HG03378 (cell line): ENCODE results near the gene TMIE.
"Not testable (repeated sequence)": the region's sequence is repeated elsewhere in the genome, so short reads cannot be mapped to it uniquely, and the experiment has no call there.

ENCODE experiments used
- ATAC-seq: cut with Tn5 transposase; IDR thresholded peaks from one replicate; pipeline ENCODE4 v1.9.1; 2021; ENCODE audit warnings: mild to moderate bottlenecking, moderate library complexity; ENCODE audit not compliant: unreplicated experiment

The TMIE gene

DNA sequence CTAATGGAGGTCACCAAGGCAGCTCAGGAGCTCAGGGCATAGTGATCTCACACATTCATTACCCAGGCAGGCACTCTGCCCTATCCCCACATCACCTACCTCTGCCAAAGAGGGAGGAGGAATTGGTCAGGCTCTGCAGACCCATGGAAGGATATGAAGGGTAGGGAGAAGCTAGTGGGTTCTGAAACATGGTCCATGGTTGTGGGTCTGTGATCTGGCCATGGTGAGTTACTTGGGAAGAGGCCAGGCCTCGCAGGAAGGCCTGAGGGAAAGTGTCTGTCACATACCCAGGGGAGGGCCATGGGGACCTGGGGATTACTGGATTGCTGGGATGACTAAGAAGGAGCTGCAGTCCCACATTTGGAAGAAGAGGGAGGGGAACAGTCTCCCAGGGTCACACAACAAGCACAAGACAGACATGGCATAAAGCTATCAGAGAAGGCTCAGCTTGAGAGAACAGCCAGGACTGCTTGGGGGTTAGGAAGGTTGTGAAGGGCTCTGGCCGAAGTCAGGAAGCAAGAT, 17.9 kb downstream of the TMIE start:
- ATAC-seq, result no peak

DNA sequence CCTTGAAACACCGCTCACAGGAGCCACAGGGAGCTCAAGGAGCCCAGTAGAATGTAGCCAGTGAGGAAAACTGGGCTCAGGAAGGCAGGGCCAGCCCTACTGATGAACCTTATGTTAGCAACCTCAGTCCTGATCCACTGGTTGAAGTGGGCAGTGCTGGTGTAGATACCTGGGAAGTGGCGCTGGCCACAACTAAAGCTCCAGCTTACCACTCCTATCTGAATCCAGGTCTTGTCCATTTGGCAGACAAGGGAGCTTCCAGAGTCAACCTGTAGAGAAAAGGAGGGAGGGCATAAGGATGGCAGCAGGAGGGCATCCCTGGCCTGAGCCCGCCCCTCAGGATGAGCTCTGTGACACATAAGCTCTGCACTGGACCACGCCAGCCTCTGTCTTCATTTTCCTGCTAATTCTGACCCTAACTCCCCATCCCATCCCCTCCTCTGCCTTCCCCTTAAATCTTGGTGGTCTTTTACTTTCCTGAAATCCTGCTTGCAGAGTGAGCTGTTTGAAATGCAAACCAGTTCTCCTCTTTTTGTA, 18.6 kb downstream of the TMIE start:
- ATAC-seq, result no peak

DNA sequence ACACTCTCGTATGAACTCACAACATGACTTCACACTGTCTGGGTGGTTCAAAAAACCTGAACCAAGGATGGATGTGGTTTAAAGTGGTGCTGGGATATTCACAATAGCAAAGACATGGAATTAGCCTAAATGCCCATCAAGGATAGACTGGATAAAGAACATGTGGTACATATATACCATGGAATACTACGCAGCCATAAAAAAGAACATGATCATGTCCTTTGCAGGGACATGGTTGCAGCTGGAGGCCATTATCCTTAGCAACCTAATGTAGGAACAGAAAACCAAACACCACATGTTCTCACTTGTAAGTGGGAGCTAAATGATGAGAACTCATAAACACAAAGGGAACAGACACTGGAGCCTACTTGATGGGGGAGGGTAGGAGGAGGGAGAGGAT, 19.8 kb downstream of the TMIE start:
- no peak for ATAC-seq

DNA sequence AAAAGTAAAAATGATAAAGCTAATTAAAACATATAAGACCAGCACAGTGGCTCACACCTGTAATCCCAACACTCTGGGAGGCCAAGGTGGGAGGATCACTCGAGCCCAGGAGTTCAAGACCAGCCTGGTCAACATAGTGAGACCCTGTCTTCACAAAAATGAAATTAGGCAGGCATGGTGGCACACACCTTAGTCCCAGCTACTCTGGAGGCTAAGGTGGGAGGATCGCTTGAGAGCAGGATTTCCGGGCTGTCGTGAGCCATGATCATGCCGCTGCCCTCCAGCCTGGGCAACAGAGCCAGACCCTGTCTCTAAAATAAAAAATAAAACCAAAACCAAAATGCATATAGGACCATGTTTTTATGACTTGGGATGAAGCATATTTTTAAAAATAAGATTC, 21.3 kb downstream of the TMIE start:
- ATAC-seq, result no peak

DNA sequence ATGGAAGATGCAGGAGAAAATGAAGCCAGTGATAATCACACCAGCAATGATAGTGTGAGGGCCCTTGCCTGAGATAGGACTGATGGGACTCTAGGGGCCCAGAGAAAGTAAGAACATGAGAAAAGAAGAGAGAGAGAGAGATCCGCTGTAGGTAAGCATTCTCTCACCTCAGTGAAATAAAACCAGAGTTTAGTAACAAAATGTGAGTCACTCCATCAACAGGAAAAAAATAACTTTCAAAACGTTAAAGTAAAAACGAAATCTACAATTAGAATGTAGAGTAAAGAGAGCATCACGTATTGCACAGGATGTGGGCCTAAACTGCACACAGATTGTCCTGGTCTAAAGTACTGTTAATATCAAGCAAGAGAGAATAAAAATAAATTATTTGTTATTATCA, 23.2 kb downstream of the TMIE start:
- ATAC-seq, result no peak

DNA sequence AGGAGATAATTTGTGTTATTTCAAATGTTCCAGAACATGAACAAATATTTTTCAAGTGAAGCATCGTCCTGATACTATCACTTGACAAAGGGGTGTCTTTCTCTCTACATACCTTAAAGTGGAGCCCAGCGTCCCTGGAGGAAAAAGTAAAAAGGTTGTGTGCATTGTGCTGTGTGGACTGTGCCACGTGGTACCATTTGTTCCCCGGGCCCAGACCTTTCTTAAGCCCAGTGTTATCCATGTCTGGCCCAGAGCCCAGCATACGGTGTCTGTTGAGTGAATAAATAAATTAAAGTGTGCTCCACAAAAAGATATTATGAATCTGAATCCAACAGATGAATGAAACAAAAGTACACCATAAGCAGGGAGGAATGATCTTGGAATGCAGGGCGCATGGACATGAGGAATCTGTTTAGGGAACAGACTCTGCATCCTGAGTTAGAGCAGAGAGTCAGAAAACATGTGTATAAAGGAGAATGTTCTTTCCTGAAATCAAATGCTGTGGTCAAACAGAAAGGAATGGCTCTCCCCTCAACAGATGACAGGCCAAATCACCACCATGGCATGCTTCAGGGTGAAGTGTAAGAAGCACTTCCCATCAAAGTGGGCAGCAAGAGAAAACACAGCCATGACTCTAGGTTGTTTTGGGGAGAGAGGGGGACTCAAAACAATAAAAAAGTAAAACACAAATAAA, 24.6 kb downstream of the TMIE start:
- ATAC-seq, result no peak

DNA sequence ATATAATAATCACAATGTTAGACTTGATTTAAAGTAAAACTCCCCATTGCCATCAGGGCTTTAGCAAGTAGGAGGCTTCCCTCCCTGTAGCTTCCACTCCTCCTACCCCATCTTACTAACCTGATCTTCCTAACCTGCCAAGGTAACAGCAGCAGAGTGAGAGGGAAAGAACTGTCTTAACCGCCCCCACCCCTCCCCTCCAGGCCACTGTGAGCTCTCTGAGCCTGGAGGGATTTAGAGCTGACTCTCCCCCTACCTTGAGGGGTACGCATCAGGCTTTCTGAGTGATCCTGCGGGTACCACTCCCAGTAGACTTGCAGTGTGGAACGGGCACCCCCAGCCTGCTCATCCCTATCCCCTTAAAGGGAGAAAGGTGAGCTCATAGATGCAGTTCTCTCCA, 27.8 kb downstream of the TMIE start:
- ATAC-seq, result no peak

DNA sequence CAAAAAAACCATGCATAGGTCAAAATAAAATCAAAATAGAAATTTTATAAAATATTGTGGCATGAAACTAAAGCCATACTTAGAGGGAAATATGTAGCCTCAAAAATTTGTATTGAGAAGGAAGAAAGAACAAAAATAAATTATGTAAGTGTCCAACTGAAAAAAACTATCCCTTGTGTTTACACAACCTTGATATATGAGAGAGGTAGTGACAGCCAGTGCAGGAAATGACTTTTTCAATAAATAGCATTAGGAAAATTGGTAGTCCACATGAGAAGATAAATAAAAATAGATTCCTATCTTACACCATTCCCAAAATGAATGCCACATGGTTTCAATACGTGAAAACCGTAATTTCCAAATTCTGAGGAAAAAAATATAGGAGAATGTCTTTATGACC, 29.6 kb downstream of the TMIE start:
- ATAC-seq, result no peak

DNA sequence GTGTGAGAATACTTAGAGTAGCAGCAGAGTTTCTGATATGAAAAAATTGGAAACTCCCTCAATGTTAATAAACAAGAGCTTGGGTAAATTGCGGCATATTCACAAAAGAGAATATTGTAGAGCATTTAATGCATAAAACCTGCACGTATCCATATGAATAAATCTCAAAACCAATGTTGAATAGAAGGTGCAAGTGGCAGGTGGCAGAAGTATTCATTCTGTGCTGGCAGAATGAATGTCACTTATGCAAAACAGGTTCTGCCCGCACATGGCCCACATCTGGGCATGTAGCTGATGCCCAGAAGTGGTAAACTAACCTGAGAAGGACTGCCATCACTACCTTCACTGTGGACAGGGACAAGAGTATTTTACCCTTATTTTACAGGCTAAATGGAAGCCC, 30.6 kb downstream of the TMIE start:
- no peak for ATAC-seq

DNA sequence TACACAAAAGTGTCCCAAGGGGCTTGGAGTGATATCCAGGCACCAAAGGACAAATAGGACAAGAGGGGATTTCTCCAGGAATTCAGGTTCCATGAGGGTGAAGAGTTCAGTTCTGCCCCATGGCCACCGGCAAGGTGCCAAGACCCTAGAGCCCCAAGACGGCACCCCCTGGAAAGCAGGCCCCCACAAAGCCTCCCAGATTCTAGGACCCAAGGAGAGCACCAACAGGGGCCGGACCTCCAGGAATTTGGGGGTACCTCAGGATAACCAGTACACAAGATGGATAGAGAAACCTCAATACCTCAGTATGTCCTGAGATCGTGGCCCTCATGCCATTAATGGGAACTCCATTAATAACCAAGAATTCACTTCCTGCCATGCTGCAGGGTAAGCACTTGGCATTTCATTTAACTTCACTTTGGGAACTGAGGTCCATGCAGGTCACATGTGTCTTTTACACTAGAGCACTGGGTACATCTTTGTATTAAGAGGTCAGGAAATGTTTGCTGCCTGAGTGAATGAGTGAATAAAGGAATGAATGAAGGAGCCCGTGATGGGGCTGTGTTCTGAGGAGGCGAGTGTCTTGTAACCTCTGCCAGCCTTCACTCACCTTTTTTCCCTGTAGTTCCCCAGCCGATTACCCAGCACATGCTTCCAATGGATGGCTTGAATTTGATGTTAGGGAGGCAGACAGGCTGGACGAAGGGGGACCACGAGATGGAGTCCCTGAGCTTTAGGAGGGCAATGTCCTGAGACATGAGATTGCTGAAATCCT, 32.0 kb downstream of the TMIE start:
- ATAC-seq, result no peak

DNA sequence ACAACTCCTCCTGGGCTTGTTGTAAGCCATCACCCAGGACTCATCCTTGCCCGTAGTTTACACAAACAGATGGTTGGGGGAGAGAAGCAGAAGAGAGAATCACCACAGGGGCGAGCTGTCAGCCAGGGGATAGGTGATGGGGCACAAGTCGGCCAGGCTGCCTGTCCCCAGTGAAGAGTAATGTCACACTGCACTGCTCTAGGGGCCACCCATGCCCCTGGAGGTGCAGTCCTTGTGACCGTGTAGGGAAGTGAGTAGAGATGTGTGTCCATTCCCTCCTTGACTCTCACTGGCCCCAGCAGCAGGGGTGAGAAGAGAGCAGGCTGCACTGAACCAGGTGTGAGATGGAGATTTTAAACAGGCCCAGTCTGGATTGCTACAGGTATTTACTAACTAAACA, 33.6 kb downstream of the TMIE start:
- ATAC-seq, result no peak

DNA sequence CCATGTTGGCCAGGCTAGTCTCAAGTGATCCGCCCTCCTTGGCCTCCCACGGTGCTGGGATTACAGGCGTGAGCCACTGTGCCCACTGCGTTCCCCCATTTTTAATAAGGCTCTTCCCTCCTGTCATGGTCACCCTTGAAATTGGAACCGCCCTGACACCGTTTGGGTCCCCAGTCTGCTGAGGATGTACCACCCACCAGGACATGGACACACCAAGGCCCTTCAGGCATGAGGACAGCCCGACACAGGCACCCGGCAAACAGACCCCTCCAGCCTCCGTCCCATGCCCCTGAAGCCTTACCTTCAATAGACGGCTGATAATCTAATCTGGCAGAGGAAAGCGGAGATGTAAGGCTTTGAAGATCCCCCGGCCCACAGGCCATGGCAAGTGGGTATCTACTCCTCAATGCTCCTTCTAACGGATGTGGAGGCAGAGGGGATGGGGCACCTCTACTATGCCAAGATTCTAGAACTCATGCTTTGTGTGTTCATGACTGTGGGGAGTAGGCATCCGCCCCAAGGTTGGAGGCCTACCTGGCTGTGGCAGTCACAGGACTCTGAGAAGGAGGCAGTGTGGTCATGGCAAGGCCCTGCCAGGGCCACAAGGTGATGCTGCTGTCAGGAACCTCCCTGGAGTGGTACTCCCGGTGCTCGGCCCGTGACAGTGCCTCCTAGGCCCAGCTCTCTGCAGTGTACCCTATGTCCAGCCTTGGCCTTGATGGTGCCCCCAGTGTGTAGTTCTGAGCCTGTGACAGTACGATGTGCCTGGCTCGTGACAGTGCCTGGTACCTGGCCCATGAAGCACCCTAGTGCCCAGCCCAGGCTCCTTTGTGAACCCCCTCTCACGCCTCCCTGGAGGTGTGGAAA, 35.0 kb downstream of the TMIE start:
- ATAC-seq, result no peak

DNA sequence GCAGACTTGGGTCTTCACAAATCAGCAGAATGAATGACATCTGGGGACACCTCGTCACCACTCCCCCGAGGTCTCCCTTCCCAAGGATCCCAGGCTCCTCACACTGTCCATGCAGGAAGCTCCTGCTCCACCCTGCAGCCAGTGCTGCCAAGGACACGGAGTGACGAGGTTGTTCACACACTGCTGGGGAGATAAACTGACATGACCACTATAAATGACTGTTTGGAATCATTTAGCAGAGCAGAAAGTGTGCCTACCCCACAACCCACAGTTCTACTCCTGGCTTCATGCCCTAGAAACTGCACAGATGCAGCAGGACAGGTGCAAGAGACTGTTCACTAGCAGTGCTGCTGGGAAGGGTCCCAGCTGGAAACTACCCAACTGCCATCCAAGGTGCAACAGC, 36.1 kb downstream of the TMIE start:
- ATAC-seq, result no peak

DNA sequence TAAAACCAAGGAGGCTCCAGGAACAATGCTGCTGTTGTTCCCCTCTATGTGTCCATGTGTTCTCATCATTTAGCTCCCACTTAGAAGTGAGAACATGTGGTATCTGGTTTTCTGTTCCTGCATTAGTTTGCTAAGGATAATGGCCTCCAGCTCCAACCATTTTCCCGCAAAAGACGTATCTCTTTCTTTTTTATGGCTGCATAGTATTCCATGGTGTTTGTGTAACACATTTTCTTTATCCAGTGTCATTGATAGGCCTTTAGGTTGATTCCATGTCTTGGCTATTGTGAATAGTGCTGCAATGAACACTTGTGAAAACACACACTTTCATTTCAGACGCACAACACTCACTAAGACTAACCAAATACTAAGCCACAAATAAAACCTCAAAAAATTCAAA, 38.4 kb downstream of the TMIE start:
- ATAC-seq, result not testable (repeated sequence)

DNA sequence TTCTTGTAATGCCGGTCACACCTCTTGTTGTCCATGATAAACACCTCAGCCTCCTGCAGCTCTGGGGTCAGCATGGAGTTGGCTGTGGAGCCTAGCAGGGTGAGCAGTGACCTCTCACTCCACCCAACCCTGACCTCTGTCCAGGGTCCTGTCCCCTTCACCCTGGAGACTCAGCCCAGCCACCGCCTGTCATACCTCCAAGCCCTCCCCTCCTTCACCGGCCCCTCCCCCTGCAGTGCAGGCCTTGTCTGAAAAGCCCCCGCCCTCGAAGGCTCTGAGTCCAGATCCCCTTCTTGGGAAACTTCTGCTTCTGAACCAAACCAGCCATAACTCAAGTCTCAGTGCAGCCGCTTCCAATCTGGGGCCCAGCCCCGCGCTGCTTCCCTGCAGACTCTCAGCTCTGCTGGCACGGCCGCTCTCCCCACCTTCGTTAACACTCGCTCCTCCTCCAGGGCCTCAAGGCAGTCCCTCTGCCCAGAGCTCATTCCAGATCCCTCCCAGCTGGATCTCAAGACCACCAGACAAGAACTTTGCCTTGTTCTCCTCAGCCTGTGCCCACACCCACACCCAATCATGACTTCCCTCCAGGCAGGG, 41.9 kb downstream of the TMIE start:
- no peak for ATAC-seq

DNA sequence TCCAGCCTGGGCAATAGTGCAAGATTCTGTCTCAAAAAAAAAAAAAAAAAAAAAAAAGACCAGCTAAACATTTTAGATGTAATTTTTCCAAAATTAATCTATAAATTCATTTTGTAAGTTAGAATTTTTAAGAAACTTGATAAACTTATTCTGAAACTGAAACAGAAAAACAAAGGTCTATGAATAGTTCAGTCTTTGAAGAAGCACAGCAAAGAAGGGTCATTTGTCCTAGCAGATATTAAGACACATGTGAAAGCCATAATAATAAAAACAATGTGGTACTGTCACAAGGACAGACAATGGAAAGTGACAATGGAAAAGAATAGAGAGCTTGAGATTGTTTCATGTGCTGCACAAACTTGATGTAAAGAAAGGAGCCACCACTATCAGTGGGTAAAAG, 45.5 kb downstream of the TMIE start:
- ATAC-seq, result no peak

DNA sequence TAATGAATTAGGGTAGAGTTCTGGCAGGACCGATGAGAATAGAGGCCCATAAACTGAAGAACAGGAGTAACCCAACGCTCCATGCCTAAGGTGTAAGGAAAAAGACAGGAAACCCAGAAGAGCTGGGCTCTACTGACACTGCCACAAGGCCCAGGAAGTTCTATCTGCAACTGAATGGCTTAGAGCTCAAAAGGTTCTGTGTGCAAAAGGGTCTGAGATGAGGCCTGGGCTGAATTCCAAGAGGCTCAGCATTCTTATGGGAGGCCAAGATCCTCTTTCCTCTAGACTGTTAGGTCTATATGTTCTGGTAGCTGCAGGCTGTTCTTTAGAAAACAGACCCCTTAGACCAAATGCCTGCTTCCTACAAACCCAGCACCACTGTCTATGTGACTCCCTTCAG, 47.0 kb downstream of the TMIE start:
- no peak for ATAC-seq

DNA sequence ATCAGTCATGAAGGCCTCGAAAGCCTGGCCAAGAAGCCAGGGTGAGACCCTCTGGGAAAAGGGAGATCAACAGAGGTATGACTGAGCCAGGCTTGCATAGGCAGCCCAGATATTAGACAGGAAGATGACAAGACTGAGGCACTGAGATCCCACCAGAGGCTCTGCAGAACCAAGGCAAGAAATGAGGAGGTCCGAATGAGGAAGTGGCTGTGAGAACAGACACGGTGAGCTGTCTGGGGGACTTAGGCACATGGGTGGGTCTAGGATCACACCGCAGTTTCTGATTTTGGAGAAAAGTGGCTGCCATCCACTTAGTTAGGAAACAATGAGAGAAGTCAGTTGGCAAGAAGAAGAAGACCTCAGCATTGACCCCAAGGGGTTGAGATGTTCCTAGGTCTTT, 47.9 kb downstream of the TMIE start:
- no peak for ATAC-seq

DNA sequence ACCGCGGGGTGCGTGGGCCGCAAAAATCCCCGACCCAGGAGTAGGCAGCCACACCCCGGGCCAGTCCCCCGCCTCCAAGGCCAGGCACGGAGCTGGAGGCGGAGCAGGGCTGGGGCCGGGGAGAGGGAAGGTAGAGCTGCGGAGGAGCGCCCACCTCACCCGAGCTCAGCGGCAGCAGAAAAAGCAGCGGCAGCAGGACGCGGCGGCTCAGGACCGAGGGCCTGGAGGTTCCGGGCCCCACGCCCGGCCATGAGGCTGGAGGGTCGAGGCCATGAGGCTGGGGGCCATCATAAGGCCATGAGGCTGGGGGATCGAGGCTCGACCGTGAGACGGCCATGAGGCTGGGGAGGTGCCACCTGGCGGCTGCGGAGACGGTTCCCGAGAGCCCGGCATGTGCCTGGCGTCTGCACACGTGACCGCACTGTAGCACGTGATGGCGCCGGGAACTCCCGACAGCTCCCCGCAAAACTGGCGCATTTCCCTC, 49.4 kb downstream of the TMIE start:
- no peak for ATAC-seq

DNA sequence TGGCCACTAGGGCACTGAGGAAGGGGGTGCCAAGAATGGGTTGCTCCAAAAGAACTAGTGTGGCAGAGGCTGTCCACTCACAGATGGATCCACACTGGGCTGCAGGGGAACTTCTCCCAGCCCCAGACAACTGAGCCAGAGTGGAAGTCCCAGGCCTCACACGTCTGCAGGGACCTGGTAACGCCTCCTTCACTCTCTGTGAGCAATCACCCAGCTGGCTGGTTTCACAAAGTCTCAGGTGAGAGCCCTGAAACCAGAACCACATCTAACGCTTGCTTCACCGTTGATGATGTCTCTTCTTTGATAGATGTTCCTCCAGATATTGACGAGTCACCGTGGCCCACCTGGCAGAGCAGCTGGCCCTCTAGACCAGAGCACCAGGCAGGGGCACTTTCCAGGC, 51.9 kb downstream of the TMIE start:
- ATAC-seq, result not testable (repeated sequence)

DNA sequence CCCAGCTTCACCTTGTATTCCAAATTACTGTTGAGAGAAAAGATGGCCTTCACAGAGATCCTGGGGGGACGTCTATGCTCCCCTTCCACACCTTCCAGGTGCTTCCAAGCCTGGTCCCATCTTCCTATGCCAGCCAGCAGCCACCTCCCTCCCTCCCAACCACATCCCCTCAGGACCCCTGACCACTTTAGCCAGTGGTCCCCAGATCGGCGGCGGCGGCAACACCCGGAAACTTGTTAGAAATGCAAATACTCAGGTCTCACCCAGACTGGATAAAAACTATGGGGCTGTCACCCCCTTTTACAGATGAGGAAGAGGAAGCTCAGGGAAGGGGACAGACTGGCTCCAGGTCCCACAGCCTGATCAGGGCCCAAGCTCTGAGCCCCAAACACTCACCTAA, 54.5 kb downstream of the TMIE start:
- no peak for ATAC-seq
